Measurements from ENCODE around the gene DGKE. TPM values are rescaled to one million over a fixed set of nuclear protein-coding genes. Genes with fewer than 3 reads are reported as not detected.

Gene DGKE
- total and polyA plus RNA-seq, 8 donors, result 7.3 to 14.7 (median 12.9) TPM

- H3K4me3 ChIP-seq, result no peak overlapping the region
- no peak for DNase-seq
- ATAC-seq, result no peak
- peaks cover 0 to 100% of the 10 kb centered on the region in 2 donors for H3K36me3 ChIP-seq
- intact Hi-C loops (cut with DNase I), result no loop called here
- H3K9me3 ChIP-seq, result no peaks in the 10 kb centered on the region
- TF ChIP-seq CTCF (IDR thresholded peaks at IDR 0.05), result no peak
- peak overlapping the region in 1 of 2 donors; percentile 4 for H3K27ac ChIP-seq
- H3K27me3 ChIP-seq, result no peaks in the 10 kb centered on the region
- H3K4me1 ChIP-seq, result no peaks in the 10 kb centered on the region
Measured at GRCh38 chr17:56893503-56893902, 59.6 kb downstream of the DGKE start.

- DNase-seq (no peak), ATAC-seq (no peak)
- H3K36me3 ChIP-seq, result peaks cover 0 to 100% of the 10 kb centered on the region in 2 donors
- TF ChIP-seq CTCF (IDR thresholded peaks at IDR 0.05), result no peak
- H3K4me3 ChIP-seq, result no peak overlapping the region
- peaks cover 0 to 6% of the 10 kb centered on the region in 2 donors for H3K4me1 ChIP-seq
- no peaks in the 10 kb centered on the region for H3K27me3 ChIP-seq
- intact Hi-C loops (cut with DNase I), result no loop called here
- H3K27ac ChIP-seq, result no peak overlapping the region
- no peaks in the 10 kb centered on the region for H3K9me3 ChIP-seq
Measured at GRCh38 chr17:56894859-56895455, 61.0 kb downstream of the DGKE start.

GRCh38 chr17:56896217-56896967, 62.4 kb downstream of the DGKE start:
- TF ChIP-seq CTCF (IDR thresholded peaks at IDR 0.05), result no peak
- intact Hi-C loops (cut with DNase I), result no loop called here
- H3K4me3 ChIP-seq, result no peak overlapping the region
- H3K27ac ChIP-seq, result no peak overlapping the region
- peaks cover 0 to 6% of the 10 kb centered on the region in 2 donors for H3K4me1 ChIP-seq
- DNase-seq, result no peak
- H3K27me3 ChIP-seq, result no peaks in the 10 kb centered on the region
- peaks cover 0 to 100% of the 10 kb centered on the region in 2 donors for H3K36me3 ChIP-seq
- ATAC-seq, result peak; percentile 23
- no peaks in the 10 kb centered on the region for H3K9me3 ChIP-seq

- H3K4me3 ChIP-seq, result no peak overlapping the region
- H3K27ac ChIP-seq, result no peak overlapping the region
- intact Hi-C loops (cut with DNase I), result no loop called here
- no peak for DNase-seq
- no peak for ATAC-seq
- H3K9me3 ChIP-seq, result no peaks in the 10 kb centered on the region
- H3K4me1 ChIP-seq, result peaks cover 0 to 9% of the 10 kb centered on the region in 2 donors
- TF ChIP-seq CTCF (IDR thresholded peaks at IDR 0.05), result no peak
- peaks cover 0 to 100% of the 10 kb centered on the region in 2 donors for H3K36me3 ChIP-seq
- H3K27me3 ChIP-seq, result no peaks in the 10 kb centered on the region
Measured at GRCh38 chr17:56896968-56897359, 63.0 kb downstream of the DGKE start.

GRCh38 chr17:56897646-56898424, 63.9 kb downstream of the DGKE start:
- H3K9me3 ChIP-seq, result no peaks in the 10 kb centered on the region

More at GRCh38 chr17:56897646-56898424, 63.9 kb downstream of the DGKE start:
- H3K27me3 ChIP-seq, result no peaks in the 10 kb centered on the region
- no peak for TF ChIP-seq CTCF (IDR thresholded peaks at IDR 0.05)
- peaks cover 0 to 100% of the 10 kb centered on the region in 2 donors for H3K36me3 ChIP-seq
- no peak overlapping the region for H3K27ac ChIP-seq
- no peak for ATAC-seq
- H3K4me1 ChIP-seq, result peaks cover 0 to 16% of the 10 kb centered on the region in 2 donors
- DNase-seq, result no peak
- no peak overlapping the region for H3K4me3 ChIP-seq
- intact Hi-C loops (cut with DNase I), result no loop called here
